Panc1 (cell line): ENCODE results near the gene JADE2. TPM values are rescaled to one million over a fixed set of nuclear protein-coding genes. Genes with fewer than 3 reads are reported as not detected.

ENCODE experiments used
- ATAC-seq: fragments of 200-7000 bp; cut with Tn5 transposase; 2 replicates; pipeline ENCODE4 v1.9.1; 2020; ENCODE audit warnings: mild to moderate bottlenecking, moderate library complexity
- BruUV-seq: library from RNA; stranded (reverse); fragments of 400-500 nt; replicated peaks from 2 replicates; lab custom pipeline; 2021; lab: Mats Ljungman, UMichigan
- CTCF ChIA-PET: fragments of 300-600 bp; sonication (Branson Sonifier 250); formaldehyde crosslinking; loops from one replicate; lab custom pipeline; 2022; ENCODE audit warnings: antibody characterized with exemption; lab: Charles Lee
- POLR2A ChIA-PET: fragments of 300-600 bp; sonication (Branson Sonifier 250); formaldehyde crosslinking; loops from one replicate; lab custom pipeline; 2022; ENCODE audit warnings: antibody characterized with exemption; lab: Charles Lee
- DNase-seq: peaks from one replicate; pipeline ENCODE4 v3.0.0-alpha.2; 2010; ENCODE audit warnings: low read depth, low spot score
- H3K27ac ChIP-seq: 2 replicates; pipeline ENCODE4 v1.5.1; 2011; ENCODE audit warnings: mild to moderate bottlenecking, low read length, inconsistent platforms
- H3K27me3 ChIP-seq: fragments of 200-500 bp; sonication (Bioruptor generic); 2 replicates; pipeline ENCODE4 v1.6.0; 2014; ENCODE audit warnings: low read length, inconsistent platforms; ENCODE audit not compliant: control insufficient read depth, insufficient read depth
- H3K36me3 ChIP-seq: fragments of 200-500 bp; sonication (Bioruptor generic); 2 replicates; pipeline ENCODE4 v1.5.1; 2014; ENCODE audit warnings: inconsistent platforms, mild to moderate bottlenecking, low read length, moderate library complexity; ENCODE audit not compliant: control insufficient read depth, insufficient read depth
- H3K4me1 ChIP-seq: 2 replicates; pipeline ENCODE4 v1.5.1; 2011; ENCODE audit warnings: inconsistent platforms, mild to moderate bottlenecking, low read length, moderate library complexity; ENCODE audit not compliant: control insufficient read depth, insufficient read depth
- H3K4me3 ChIP-seq, 2 experiments: 2 replicates each; pipeline ENCODE4 v1.5.1; 2011 to 2012; ENCODE audit warnings: low read depth in 2 of 2, low read length in 2 of 2, mild to moderate bottlenecking in 2 of 2, inconsistent platforms in 1 of 2, moderate library complexity in 1 of 2
- H3K9me3 ChIP-seq: fragments of 200-500 bp; sonication (Bioruptor generic); 2 replicates; pipeline ENCODE4 v1.5.1; 2014; ENCODE audit warnings: low read depth, mild to moderate bottlenecking, inconsistent platforms, low read length, moderate library complexity; ENCODE audit not compliant: control insufficient read depth, insufficient read depth
- CTCF ChIP-seq: fragments of 450-650 bp; IDR thresholded peaks from 2 replicates; pipeline ENCODE4 v1.5.1; 2017; ENCODE audit warnings: mild to moderate bottlenecking
- POLR2AphosphoS5 ChIP-seq: IDR thresholded peaks from 2 replicates; pipeline ENCODE4 v1.6.1; 2012; ENCODE audit warnings: mild to moderate bottlenecking, low read depth, low read length, moderate library complexity
- REST ChIP-seq, 2 experiments: IDR thresholded peaks; 2 replicates each; pipeline ENCODE4 v1.6.1; 2011 to 2012; ENCODE audit warnings: low read depth in 2 of 2, control low read depth in 1 of 2, low read length in 1 of 2, mild to moderate bottlenecking in 1 of 2, moderate library complexity in 1 of 2; ENCODE audit not compliant: insufficient read depth in 1 of 2
- SIN3A ChIP-seq: IDR thresholded peaks from 2 replicates; pipeline ENCODE4 v1.6.1; 2012; ENCODE audit warnings: low read depth, mild to moderate bottlenecking, low read length, moderate library complexity, borderline replicate concordance; ENCODE audit not compliant: insufficient read depth
- TCF7L2 ChIP-seq: IDR thresholded peaks from 2 replicates; pipeline ENCODE4 v1.6.1; 2011; ENCODE audit warnings: mild to moderate bottlenecking, low read depth, low read length, inconsistent platforms
- in situ Hi-C: cut with HindIII; loops from 2 replicates; pipeline ENCODE4 v1.10.0; 2016; ENCODE audit warnings: low sequenced_read_pairs, low pct_unique_long_range_greater_than_20kb
- intact Hi-C: fragments of 100-400 bp; cut with micrococcal nuclease; formaldehyde crosslinking; loops from one replicate; pipeline ENCODE4 v1.10.0; 2022; ENCODE audit not compliant: unreplicated experiment
- total RNA-seq: library from RNA; stranded (reverse); gene quantifications from one replicate; pipeline ENCODE4 v1.2.1, GENCODE V29; 2021; ENCODE audit not compliant: unreplicated experiment

Gene JADE2
- total RNA-seq, 1 experiment from 2014 or later, result 80.0 TPM

GRCh38 chr5:134527156-134527960, 1.9 kb downstream of the JADE2 start:
- H3K4me1 ChIP-seq, result peaks cover 62% of the 10 kb centered on the region
- in situ Hi-C loops, result no loop called here
- POLR2A ChIA-PET, result interaction anchor here (0.6 to 1.5 kb wide), 4 partner anchors 33 to 155 kb away, joined by 3 to 9 read pairs (median 4); partner anchors contain the start of gene CDKN2AIPNL

More at GRCh38 chr5:134527156-134527960, 1.9 kb downstream of the JADE2 start:
- no peaks in the 10 kb centered on the region for H3K27me3 ChIP-seq
- no peak for TF ChIP-seq TCF7L2
- peak; percentile 64; the same call in 1 of the 2 replicates for TF ChIP-seq SIN3A
- TF ChIP-seq CTCF, result peak; percentile 94
- TF ChIP-seq POLR2AphosphoS5, result peak; percentile 74
- no peak for TF ChIP-seq REST (IDR thresholded peaks at IDR 0.05; ENCODE audit: insufficient read depth in 1 of 2, low read depth in 2 of 2, low read length in 1 of 2)
- ATAC-seq (peak; percentile 74), DNase-seq (no peak)
- H3K36me3 ChIP-seq, result no peaks in the 10 kb centered on the region; the same call in 1 of the 2 replicates
- H3K4me3 ChIP-seq, result peak overlapping the region; percentile 74 to 85
- no TSS peak for BruUV-seq
- intact Hi-C loops, result loop anchor here (5.0 kb wide), 1 partner anchor 155 kb away; the partner anchor contains the start of gene UBE2B
- CTCF ChIA-PET, result interaction anchor here (0.6 to 1.1 kb wide), 9 partner anchors 15 to 209 kb away, joined by 3 to 12 read pairs (median 4); no protein-coding TSS in a partner anchor
- peak overlapping the region; percentile 94 for H3K27ac ChIP-seq
- no peaks in the 10 kb centered on the region for H3K9me3 ChIP-seq
